SK-N-SH treated with all-trans-retinoic acid at 6 μM for 48 hours (cell line): ENCODE data around the gene PRRC1.

ENCODE experiments used
- ARNTL ChIP-seq: fragments of 450-650 bp; formaldehyde crosslinking; IDR thresholded peaks from 2 replicates; pipeline ENCODE4 v1.5.0; 2020; ENCODE audit warnings: low read depth, mild to moderate bottlenecking, moderate library complexity, borderline replicate concordance
- CSRNP3 ChIP-seq: fragments of 250-450 bp; sonication (Bioruptor Pico); IDR thresholded peaks from 2 replicates; pipeline ENCODE4 v1.5.1; 2021; ENCODE audit warnings: mild to moderate bottlenecking, moderate library complexity
- ESRRG ChIP-seq: fragments of 250-450 bp; sonication (Bioruptor Pico); IDR thresholded peaks from 2 replicates; pipeline ENCODE4 v1.6.1; 2021; ENCODE audit warnings: mild to moderate bottlenecking
- PATZ1 ChIP-seq: fragments of 250-450 bp; sonication (Bioruptor Pico); IDR thresholded peaks from 2 replicates; pipeline ENCODE4 v1.8.0; 2020; ENCODE audit warnings: mild to moderate bottlenecking, moderate library complexity, borderline replicate concordance
- TSHZ2 ChIP-seq: fragments of 250-450 bp; sonication (Bioruptor Pico); IDR thresholded peaks from 2 replicates; pipeline ENCODE4 v1.5.0; 2020; ENCODE audit warnings: mild to moderate bottlenecking, moderate library complexity
- ZFP3 ChIP-seq: fragments of 250-450 bp; sonication (Bioruptor Pico); IDR thresholded peaks from 2 replicates; pipeline ENCODE4 v1.5.0; 2020; ENCODE audit warnings: mild to moderate bottlenecking, moderate library complexity
- ZFP30 ChIP-seq: fragments of 450-650 bp; formaldehyde crosslinking; IDR thresholded peaks from 2 replicates; pipeline ENCODE4 v1.5.0; 2022; ENCODE audit warnings: mild to moderate bottlenecking, moderate library complexity
- ZNF70 ChIP-seq: fragments of 450-650 bp; formaldehyde crosslinking; IDR thresholded peaks from 2 replicates; pipeline ENCODE4 v1.5.0; 2020; ENCODE audit warnings: mild to moderate bottlenecking, moderate library complexity

- TF ChIP-seq ESRRG (CRISPR knock-in tag), result no peak
- no peak for TF ChIP-seq ARNTL (CRISPR knock-in tag)
- no peak for TF ChIP-seq ZNF70 (CRISPR knock-in tag)
- no peak for TF ChIP-seq CSRNP3 (CRISPR knock-in tag)
- TF ChIP-seq ZFP3 (CRISPR knock-in tag), result no peak
- no peak for TF ChIP-seq PATZ1 (CRISPR knock-in tag)
- TF ChIP-seq ZFP30 (CRISPR knock-in tag), result no peak
- no peak for TF ChIP-seq TSHZ2
These were observed 63.3 kb downstream of the PRRC1 start for GRCh38 chr5:127580731-127581130.
